ENCODE measurements around the gene DLGAP5.

DLGAP5 gene

DNA sequence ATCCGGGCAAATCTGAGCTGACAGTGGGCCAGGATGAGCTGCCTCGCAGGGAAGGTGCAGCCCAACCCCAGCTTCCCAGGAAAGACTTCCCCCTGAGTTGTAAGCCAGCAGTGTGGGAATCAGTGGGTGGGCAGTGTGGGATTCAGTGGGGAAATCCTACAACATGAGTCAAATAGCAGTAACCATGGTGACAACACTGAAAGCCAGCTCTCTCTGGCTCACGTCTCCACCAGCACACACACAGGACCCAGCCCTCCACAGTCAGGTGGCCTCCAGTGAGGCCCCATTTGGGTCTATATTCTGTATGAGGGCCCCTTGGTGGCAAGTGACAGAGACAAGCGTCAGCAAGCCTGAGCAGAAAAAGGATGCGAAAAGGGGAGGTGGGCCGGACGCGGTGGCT lies 68.3 kb downstream of the DLGAP5 start:
- no peaks in the 10 kb centered on the region for H3K4me1 ChIP-seq (ENCODE audit: insufficient read depth, low read length, severe bottlenecking)
- no peak overlapping the region for H3K4me2 ChIP-seq (ENCODE audit: low read length)
- H3F3A ChIP-seq (ENCODE audit: insufficient read depth, low read length), result no peaks in the 10 kb centered on the region
- H3K27me3 ChIP-seq (ENCODE audit: insufficient read depth, low read length), result 0 out of 2 replicates have a peak, but pooled peaks cover 7% of the 10 kb centered on the region
- no peaks in the 10 kb centered on the region for H3K9me3 ChIP-seq (ENCODE audit: low read length)
- no peaks in the 10 kb centered on the region for H4K20me1 ChIP-seq (ENCODE audit: insufficient read depth, low read length)
- no peaks in the 10 kb centered on the region for H3K36me3 ChIP-seq (ENCODE audit: insufficient read depth, low read length)
- H3K4me3 ChIP-seq (ENCODE audit: low read depth, low read length, poor library complexity, severe bottlenecking), result no peak overlapping the region
- TF ChIP-seq EZH2 (IDR thresholded peaks at IDR 0.05; ENCODE audit: borderline replicate concordance, low read length), result no peak
- TF ChIP-seq, protein P1, sequence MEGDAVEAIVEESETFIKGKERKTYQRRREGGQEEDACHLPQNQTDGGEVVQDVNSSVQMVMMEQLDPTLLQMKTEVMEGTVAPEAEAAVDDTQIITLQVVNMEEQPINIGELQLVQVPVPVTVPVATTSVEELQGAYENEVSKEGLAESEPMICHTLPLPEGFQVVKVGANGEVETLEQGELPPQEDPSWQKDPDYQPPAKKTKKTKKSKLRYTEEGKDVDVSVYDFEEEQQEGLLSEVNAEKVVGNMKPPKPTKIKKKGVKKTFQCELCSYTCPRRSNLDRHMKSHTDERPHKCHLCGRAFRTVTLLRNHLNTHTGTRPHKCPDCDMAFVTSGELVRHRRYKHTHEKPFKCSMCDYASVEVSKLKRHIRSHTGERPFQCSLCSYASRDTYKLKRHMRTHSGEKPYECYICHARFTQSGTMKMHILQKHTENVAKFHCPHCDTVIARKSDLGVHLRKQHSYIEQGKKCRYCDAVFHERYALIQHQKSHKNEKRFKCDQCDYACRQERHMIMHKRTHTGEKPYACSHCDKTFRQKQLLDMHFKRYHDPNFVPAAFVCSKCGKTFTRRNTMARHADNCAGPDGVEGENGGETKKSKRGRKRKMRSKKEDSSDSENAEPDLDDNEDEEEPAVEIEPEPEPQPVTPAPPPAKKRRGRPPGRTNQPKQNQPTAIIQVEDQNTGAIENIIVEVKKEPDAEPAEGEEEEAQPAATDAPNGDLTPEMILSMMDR (IDR thresholded peaks at IDR 0.05; ENCODE audit: low read length), result no peak
- no peaks in the 10 kb centered on the region for H3K9me2 ChIP-seq (ENCODE audit: low read depth, low read length)
- H3K27ac ChIP-seq (ENCODE audit: low read depth, low read length, poor library complexity, severe bottlenecking), result no peak overlapping the region
- H2AFZ ChIP-seq (ENCODE audit: low read length), result no peak overlapping the region
- H3K79me2 ChIP-seq (ENCODE audit: insufficient read depth, low read length), result no peaks in the 10 kb centered on the region
- H3K9ac ChIP-seq (ENCODE audit: low read length), result no peak overlapping the region

DNA sequence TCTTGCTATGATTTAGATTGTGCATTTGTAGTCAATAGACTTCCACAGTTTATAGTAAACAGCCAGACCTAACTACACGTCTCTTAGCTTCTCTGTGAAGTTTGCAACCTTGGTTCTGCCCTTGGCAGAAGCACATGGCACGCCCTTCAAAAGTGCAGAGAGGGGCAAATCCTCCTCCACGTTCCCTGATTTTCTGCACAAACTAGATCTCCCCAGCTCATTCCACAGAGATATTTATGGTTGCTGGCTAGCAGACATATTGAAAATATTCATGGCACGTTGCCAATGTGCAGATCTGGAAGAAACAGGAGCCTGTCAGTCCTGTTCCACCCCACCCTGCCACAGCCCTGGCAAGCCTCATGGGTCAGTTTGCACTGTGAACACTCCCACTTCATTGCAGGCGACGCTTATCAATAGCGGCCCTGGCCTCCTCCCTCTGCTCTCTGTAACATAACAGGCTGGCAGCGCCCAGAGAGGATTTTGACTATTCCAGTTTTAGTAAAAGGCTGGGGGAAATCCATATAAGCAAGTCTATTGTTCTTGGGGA lies 68.9 kb downstream of the DLGAP5 start:
- Histone ChIP-seq H3F3A (ENCODE audit: insufficient read depth, low read length) (no peaks in the 10 kb centered on the region), H3K27me3 (ENCODE audit: insufficient read depth, low read length) (0 out of 2 replicates have a peak, but pooled peaks cover 7% of the 10 kb centered on the region), H4K20me1 (ENCODE audit: insufficient read depth, low read length) (no peaks in the 10 kb centered on the region), H3K4me2 (ENCODE audit: low read length) (no peak overlapping the region), H3K9me3 (ENCODE audit: low read length) (no peaks in the 10 kb centered on the region), H3K36me3 (ENCODE audit: insufficient read depth, low read length) (no peaks in the 10 kb centered on the region), H2AFZ (ENCODE audit: low read length) (no peak overlapping the region), H3K4me3 (ENCODE audit: low read depth, low read length, poor library complexity, severe bottlenecking) (no peak overlapping the region), H3K79me2 (ENCODE audit: insufficient read depth, low read length) (no peaks in the 10 kb centered on the region), H3K9ac (ENCODE audit: low read length) (no peak overlapping the region), H3K9me2 (ENCODE audit: low read depth, low read length) (no peaks in the 10 kb centered on the region), H3K4me1 (ENCODE audit: insufficient read depth, low read length, severe bottlenecking) (no peaks in the 10 kb centered on the region), H3K27ac (ENCODE audit: low read depth, low read length, poor library complexity, severe bottlenecking) (no peak overlapping the region)
- TF ChIP-seq, protein P1 (IDR thresholded peaks at IDR 0.05; ENCODE audit: low read length), result no peak
- no peak for TF ChIP-seq EZH2 (IDR thresholded peaks at IDR 0.05; ENCODE audit: borderline replicate concordance, low read length)

GRCh38 chr14:55121628-55122439 lies 69.6 kb downstream of the DLGAP5 start:
- no peaks in the 10 kb centered on the region for H3K79me2 ChIP-seq (ENCODE audit: insufficient read depth, low read length)
- no peak overlapping the region for H3K9ac ChIP-seq (ENCODE audit: low read length)
- H4K20me1 ChIP-seq (ENCODE audit: insufficient read depth, low read length), result no peaks in the 10 kb centered on the region
- no peaks in the 10 kb centered on the region for H3K4me1 ChIP-seq (ENCODE audit: insufficient read depth, low read length, severe bottlenecking)
- no peak overlapping the region for H2AFZ ChIP-seq (ENCODE audit: low read length)
- H3K36me3 ChIP-seq (ENCODE audit: insufficient read depth, low read length), result no peaks in the 10 kb centered on the region
- H3F3A ChIP-seq (ENCODE audit: insufficient read depth, low read length), result no peaks in the 10 kb centered on the region
- no peak overlapping the region for H3K4me3 ChIP-seq (ENCODE audit: low read depth, low read length, poor library complexity, severe bottlenecking)
- H3K9me2 ChIP-seq (ENCODE audit: low read depth, low read length), result no peaks in the 10 kb centered on the region
- no peak overlapping the region for H3K4me2 ChIP-seq (ENCODE audit: low read length)
- no peak overlapping the region for H3K27ac ChIP-seq (ENCODE audit: low read depth, low read length, poor library complexity, severe bottlenecking)
- H3K9me3 ChIP-seq (ENCODE audit: low read length), result no peaks in the 10 kb centered on the region
- TF ChIP-seq, protein P1 (IDR thresholded peaks at IDR 0.05; ENCODE audit: low read length), result no peak
- no peak for TF ChIP-seq EZH2 (IDR thresholded peaks at IDR 0.05; ENCODE audit: borderline replicate concordance, low read length)
- no peaks in the 10 kb centered on the region for H3K27me3 ChIP-seq (ENCODE audit: insufficient read depth, low read length)
